CD4-positive, alpha-beta T cell (primary cell): ENCODE measurements around the gene RNU4-1. TPM values are rescaled to one million over a fixed set of nuclear protein-coding genes. Genes with fewer than 3 reads are reported as not detected.

ENCODE experiments used
- ATAC-seq: fragments of 200-7000 bp; cut with Tn5 transposase; one replicate; pipeline ENCODE4 v1.10.0; 2022; ENCODE audit warnings: mild to moderate bottlenecking; ENCODE audit not compliant: poor library complexity
- CTCF ChIA-PET: fragments of 350-600 bp; sonication (Branson Sonifier 250); formaldehyde crosslinking; loops from one replicate; lab custom pipeline; 2021; ENCODE audit warnings: antibody characterized with exemption, inconsistent platforms; lab: Charles Lee
- POLR2A ChIA-PET: fragments of 350-600 bp; sonication (Branson Sonifier 250); formaldehyde crosslinking; loops from one replicate; lab custom pipeline; 2021; ENCODE audit warnings: antibody characterized with exemption, inconsistent platforms; lab: Charles Lee
- DNase-seq, 14 experiments: peaks; one replicate each; pipeline ENCODE4 v3.0.0-alpha.2; 2013 to 2020; ENCODE audit warnings: mixed read lengths in 2 of 14
- H3K27ac ChIP-seq, 2 donors: one replicate each; pipeline versions ENCODE4 v1.5.1 to v1.7.0; 2013; ENCODE audit warnings: low read length in 2 of 2, low read depth in 1 of 2, mild to moderate bottlenecking in 1 of 2
- H3K27me3 ChIP-seq, 2 experiments: 1 replicate in 1 of 2; 2 replicates in 1 of 2; pipeline versions ENCODE4 v1.6.1 to v1.7.0; 2013; ENCODE audit warnings: low read length in 2 of 2, control low read depth in 1 of 2, mild to moderate bottlenecking in 1 of 2, moderate library complexity in 1 of 2; ENCODE audit not compliant: insufficient read depth in 2 of 2, control insufficient read depth in 1 of 2
- H3K36me3 ChIP-seq: one replicate; pipeline ENCODE4 v1.6.1; 2013; ENCODE audit warnings: low read length, control low read depth; ENCODE audit not compliant: insufficient read depth
- H3K4me1 ChIP-seq: one replicate; pipeline ENCODE4 v1.6.1; 2013; ENCODE audit warnings: low read length, control low read depth; ENCODE audit not compliant: insufficient read depth
- H3K4me3 ChIP-seq: one replicate; pipeline ENCODE4 v1.5.1; 2013; ENCODE audit warnings: mild to moderate bottlenecking, low read length, moderate library complexity
- H3K9me3 ChIP-seq, 2 experiments: 1 replicate in 1 of 2; 2 replicates in 1 of 2; pipeline versions ENCODE4 v1.6.1 to v1.7.0; 2013; ENCODE audit warnings: low read length in 2 of 2, mild to moderate bottlenecking in 2 of 2, control low read depth in 1 of 2, moderate library complexity in 1 of 2; ENCODE audit not compliant: control insufficient read depth in 1 of 2, insufficient read depth in 1 of 2
- H3K27ac Mint-ChIP-seq: one replicate; pipeline ENCODE4 v1.8.0; 2020; ENCODE audit warnings: mixed read lengths
- H3K27me3 Mint-ChIP-seq: one replicate; pipeline ENCODE4 v1.8.0; 2021; ENCODE audit warnings: mixed read lengths
- H3K36me3 Mint-ChIP-seq: one replicate; pipeline ENCODE4 v1.8.0; 2021; ENCODE audit warnings: low read depth, mixed read lengths
- H3K4me1 Mint-ChIP-seq: one replicate; pipeline ENCODE4 v1.8.0; 2021; ENCODE audit warnings: low read depth, mixed read lengths
- H3K4me3 Mint-ChIP-seq: one replicate; pipeline ENCODE4 v1.8.0; 2020; ENCODE audit warnings: mild to moderate bottlenecking, mixed read lengths
- H3K9me3 Mint-ChIP-seq: one replicate; pipeline ENCODE4 v1.8.0; 2020; ENCODE audit warnings: mixed read lengths
- intact Hi-C, 2 experiments: fragments of 100-400 bp; cut with DNase I in 1 of 2; cut with micrococcal nuclease in 1 of 2; formaldehyde crosslinking; loops; one replicate each; pipeline versions ENCODE4 v1.15.1 to v1.9.0; 2023 to 2025; cut with DNase I, micrococcal nuclease
- polyA plus RNA-seq, 2 donors: library from polyadenylated mRNA; unstranded; fragments of 120-200 nt; gene quantifications; one replicate each; pipeline ENCODE4 v1.2.1, GENCODE V29; 2013
- total RNA-seq, 174 experiments: library from RNA in 2 of 174; stranded (reverse) in 2 of 174; gene quantifications; one replicate each; pipeline ENCODE4 v1.2.3 and lab custom pipeline; 2021 to 2026
- TF ChIP-seq, protein P1 (sequence below): fragments of 200-600 bp; IDR thresholded peaks from one replicate; pipeline ENCODE4 v1.8.0; 2022; ENCODE audit warnings: antibody characterized with exemption, mild to moderate bottlenecking

Gene RNU4-1
- total RNA-seq (1,000 to 10,000 TPM in 1 of 2 experiments, 100 to 1,000 TPM in 1; 913 to 1,035 TPM), total RNA-seq (lab: John Stamatoyannopoulos, UW) (0.19 to 19.7 (median 3.0) reads per million in 172 experiments)
- not detected for polyA plus RNA-seq (2013, experiment 1 of 2)
- 5.6 TPM for polyA plus RNA-seq (2013, experiment 2 of 2)

DNA sequence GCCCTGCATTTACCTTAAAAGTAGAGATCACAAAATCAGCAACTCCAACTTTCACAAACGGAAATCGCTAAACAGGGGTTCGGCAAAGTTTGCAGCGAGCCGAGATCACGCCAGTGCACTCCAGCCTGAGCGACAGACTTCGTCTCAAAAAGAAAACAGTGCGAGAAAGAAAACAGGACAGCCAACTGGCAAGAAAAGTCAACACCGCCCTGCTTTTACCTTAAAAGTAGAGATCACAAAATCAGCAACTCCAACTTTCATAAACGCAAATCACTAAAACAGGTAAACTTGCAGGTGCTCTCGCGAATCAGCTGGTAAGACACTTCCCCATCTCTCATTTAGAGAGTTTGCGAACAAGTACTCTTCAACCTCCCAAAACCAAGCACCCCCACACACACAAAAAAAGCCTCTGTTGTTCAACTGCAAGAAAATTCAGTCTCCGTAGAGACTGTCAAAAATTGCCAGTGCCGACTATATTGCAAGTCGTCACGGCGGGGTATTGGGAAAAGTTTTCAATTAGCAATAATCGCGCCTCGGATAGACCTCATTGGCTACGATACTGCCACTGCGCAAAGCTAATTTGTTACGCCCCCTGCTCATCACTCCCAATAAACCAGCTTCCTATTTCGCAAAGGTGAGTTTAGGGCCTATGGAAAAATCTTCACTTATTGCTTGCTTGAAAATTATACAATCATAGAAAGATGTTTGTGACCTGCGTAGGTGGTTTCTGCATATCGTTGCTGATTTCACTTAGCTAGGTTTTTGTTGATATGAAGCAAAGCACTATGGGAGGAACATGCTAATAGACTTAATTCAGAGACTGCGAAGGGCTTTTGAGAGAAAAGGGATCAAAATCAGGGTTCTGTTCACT is at the start of gene RNU4-1:
Gene RNU4-1, minus strand, starts transcription at position 577 of the 871 bp plus-strand sequence.
- TF ChIP-seq, protein P1, sequence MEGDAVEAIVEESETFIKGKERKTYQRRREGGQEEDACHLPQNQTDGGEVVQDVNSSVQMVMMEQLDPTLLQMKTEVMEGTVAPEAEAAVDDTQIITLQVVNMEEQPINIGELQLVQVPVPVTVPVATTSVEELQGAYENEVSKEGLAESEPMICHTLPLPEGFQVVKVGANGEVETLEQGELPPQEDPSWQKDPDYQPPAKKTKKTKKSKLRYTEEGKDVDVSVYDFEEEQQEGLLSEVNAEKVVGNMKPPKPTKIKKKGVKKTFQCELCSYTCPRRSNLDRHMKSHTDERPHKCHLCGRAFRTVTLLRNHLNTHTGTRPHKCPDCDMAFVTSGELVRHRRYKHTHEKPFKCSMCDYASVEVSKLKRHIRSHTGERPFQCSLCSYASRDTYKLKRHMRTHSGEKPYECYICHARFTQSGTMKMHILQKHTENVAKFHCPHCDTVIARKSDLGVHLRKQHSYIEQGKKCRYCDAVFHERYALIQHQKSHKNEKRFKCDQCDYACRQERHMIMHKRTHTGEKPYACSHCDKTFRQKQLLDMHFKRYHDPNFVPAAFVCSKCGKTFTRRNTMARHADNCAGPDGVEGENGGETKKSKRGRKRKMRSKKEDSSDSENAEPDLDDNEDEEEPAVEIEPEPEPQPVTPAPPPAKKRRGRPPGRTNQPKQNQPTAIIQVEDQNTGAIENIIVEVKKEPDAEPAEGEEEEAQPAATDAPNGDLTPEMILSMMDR: no peak
- DNase-seq (peak; percentile 49 to 92 (median 64)), ATAC-seq (peak; percentile 51)
- ChIA-PET POLR2A (interaction anchor here (0.6 to 4.9 kb wide), 42 partner anchors 9 to 1776 kb away, joined by 3 to 271 read pairs (median 6); partner anchors contain the start of genes ACADS, BICDL1, COQ5 and COX6A1), CTCF (interaction anchor here (1.2 to 3.5 kb wide), 4 partner anchors 9 to 92 kb away, joined by 6 to 51 read pairs (median 13); partner anchors contain the start of genes PXN, RPLP0 and SIRT4)
- Mint-ChIP-seq H3K9me3 (no peaks in the 10 kb centered on the region), H3K27ac (no peak within 1 kb of the TSS), H3K4me3 (no peak within 1 kb of the TSS), H3K36me3 (no peaks in the 10 kb centered on the region), H3K27me3 (no peaks in the 10 kb centered on the region), H3K4me1 (peaks cover 5% of the 10 kb centered on the region)
- H3K27ac ChIP-seq: peak within 1 kb of the TSS; percentile 99 to 100
- intact Hi-C loops: loop anchor here in 1 of 2 experiments (1.0 to 5.0 kb wide), 3 partner anchors 9 to 281 kb away; partner anchors contain the start of gene SIRT4
- no peaks in the 10 kb centered on the region for H3K36me3 ChIP-seq
- peaks cover 23% of the 10 kb centered on the region for H3K4me1 ChIP-seq
- no peaks in the 10 kb centered on the region for H3K9me3 ChIP-seq
- H3K27me3 ChIP-seq: no peaks in the 10 kb centered on the region
- peak within 1 kb of the TSS; percentile 75 for H3K4me3 ChIP-seq

DNA sequence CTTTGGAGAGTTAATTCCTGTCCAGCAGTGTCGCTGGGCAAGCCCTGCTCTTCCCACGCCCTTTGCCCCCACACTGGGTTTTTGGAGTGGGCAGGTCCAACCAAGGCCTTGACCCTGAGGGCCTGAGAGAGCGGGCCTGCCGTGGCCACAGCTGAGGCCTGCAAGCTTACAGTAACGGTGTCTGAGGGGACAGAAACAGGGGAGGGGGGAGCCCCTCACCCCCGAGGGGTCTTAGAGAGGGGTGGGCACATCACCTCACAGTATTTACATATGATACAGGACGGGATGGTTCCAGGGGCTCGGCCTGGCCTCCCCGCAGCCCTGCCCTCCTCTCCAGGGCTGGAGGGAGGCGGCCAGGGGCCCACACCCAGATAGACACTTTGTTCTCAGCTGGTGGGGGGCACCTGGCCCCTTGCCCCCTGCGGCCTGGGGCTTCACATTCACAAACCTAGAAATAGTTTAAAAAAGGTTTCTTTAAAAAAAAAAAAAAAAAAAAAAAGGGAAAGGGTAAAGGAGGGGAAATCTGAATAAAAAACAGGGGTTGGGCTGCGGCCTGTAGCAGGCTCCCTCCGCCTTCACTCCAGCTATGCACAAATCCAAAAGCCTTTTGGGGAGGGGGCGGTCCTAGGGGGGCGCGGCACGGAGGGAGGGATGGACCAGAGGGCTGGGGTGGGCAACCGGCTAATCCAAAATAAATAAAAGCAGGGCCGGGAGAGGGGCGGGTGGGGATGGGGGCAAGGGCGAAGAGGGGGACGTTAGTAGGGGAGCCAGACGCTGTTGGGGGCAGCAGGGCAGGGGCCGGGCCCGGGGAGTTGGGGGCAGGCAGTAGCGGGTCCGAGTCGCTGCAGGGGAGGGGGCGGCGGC is 49.4 kb upstream of the RNU4-1 start:
- H3K4me1 ChIP-seq: no peaks in the 10 kb centered on the region
- DNase-seq (no peak), ATAC-seq (no peak)
- no peak overlapping the region for H3K4me3 Mint-ChIP-seq
- no peak overlapping the region for H3K27ac ChIP-seq
- H3K9me3 Mint-ChIP-seq: peaks cover 7% of the 10 kb centered on the region
- H3K27me3 ChIP-seq: no peaks in the 10 kb centered on the region
- ChIA-PET CTCF (no interaction called here), POLR2A (no interaction called here)
- no peaks in the 10 kb centered on the region for H3K36me3 ChIP-seq
- H3K4me3 ChIP-seq: no peak overlapping the region
- TF ChIP-seq, protein P1: no peak
- no peaks in the 10 kb centered on the region for H3K36me3 Mint-ChIP-seq
- H3K27me3 Mint-ChIP-seq: peaks cover 4% of the 10 kb centered on the region
- H3K27ac Mint-ChIP-seq: no peak overlapping the region
- intact Hi-C loops: no loop called here
- peaks cover 5 to 6% of the 10 kb centered on the region in 2 experiments for H3K9me3 ChIP-seq
- no peaks in the 10 kb centered on the region for H3K4me1 Mint-ChIP-seq

DNA sequence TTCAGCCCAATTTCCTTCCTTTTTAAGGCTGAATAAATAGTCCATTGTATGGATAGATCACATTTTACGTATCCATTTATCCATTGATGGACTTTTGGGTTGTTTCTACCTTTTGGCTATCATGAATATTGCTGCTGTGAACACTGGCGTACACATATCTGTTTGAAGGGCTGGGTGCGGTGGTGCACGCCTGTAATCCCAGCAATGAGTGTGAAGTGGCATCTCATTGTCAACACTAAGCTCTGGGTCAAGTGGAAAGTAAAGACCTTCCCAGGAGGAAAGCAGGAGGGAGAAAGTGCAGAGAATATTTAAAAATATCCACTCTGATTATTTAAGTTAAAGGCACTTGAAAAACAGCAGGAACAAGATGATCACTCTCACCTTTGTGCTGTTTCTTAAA is 46.2 kb upstream of the RNU4-1 start:
- H3K27me3 ChIP-seq: no peaks in the 10 kb centered on the region
- H3K9me3 Mint-ChIP-seq: peaks cover 8% of the 10 kb centered on the region
- CTCF ChIA-PET: no interaction called here
- no peaks in the 10 kb centered on the region for H3K4me1 Mint-ChIP-seq
- H3K4me1 ChIP-seq: no peaks in the 10 kb centered on the region
- H3K36me3 ChIP-seq: no peaks in the 10 kb centered on the region
- TF ChIP-seq, protein P1: no peak
- no peaks in the 10 kb centered on the region for H3K36me3 Mint-ChIP-seq
- ATAC-seq: no peak
- H3K9me3 ChIP-seq: peaks cover 9 to 19% of the 10 kb centered on the region in 2 experiments
- H3K4me3 Mint-ChIP-seq: no peak overlapping the region
- no peak overlapping the region for H3K27ac ChIP-seq
- intact Hi-C loops: no loop called here
- H3K4me3 ChIP-seq: no peak overlapping the region
- H3K27me3 Mint-ChIP-seq: no peaks in the 10 kb centered on the region
- POLR2A ChIA-PET: no interaction called here
- H3K27ac Mint-ChIP-seq: no peak overlapping the region
- no peak for DNase-seq
